Activated CD8-positive, alpha-beta memory T cell treated with anti-CD3 and anti-CD28 coated beads, Interleukin-2, amount 10 ng/mL, durations not matched to agents 7 days and 5 days (primary cell): Measurements from ENCODE around the gene RPUSD3. TPM values are rescaled to one million over a fixed set of nuclear protein-coding genes. Genes with fewer than 3 reads are reported as not detected.
A peak's percentile ranks its signal among the peaks of the same experiment; 100 is the strongest.

Experiments used
- ATAC-seq: fragments of 150-1000 bp; cut with Tn5 transposase; one replicate; pipeline ENCODE4 v1.10.0; 2021; ENCODE audit warnings: moderate library complexity
- CTCF ChIA-PET: fragments of 350-600 bp; sonication (Branson Sonifier 250); formaldehyde crosslinking; loops from one replicate; lab custom pipeline; 2021; ENCODE audit warnings: antibody characterized with exemption; lab: Charles Lee
- DNase-seq: peaks from one replicate; pipeline ENCODE4 v3.0.0-alpha.2; 2020
- H3K27ac Mint-ChIP-seq: one replicate; pipeline ENCODE4 v1.8.0; 2021; ENCODE audit warnings: mild to moderate bottlenecking, mixed read lengths
- H3K27me3 Mint-ChIP-seq: one replicate; pipeline ENCODE4 v1.8.0; 2021; ENCODE audit warnings: mixed read lengths
- H3K36me3 Mint-ChIP-seq: one replicate; pipeline ENCODE4 v1.8.0; 2021; ENCODE audit warnings: mild to moderate bottlenecking, mixed read lengths
- H3K4me1 Mint-ChIP-seq: one replicate; pipeline ENCODE4 v1.8.0; 2021; ENCODE audit warnings: mixed read lengths
- H3K4me3 Mint-ChIP-seq: one replicate; pipeline ENCODE4 v1.8.0; 2021; ENCODE audit warnings: mild to moderate bottlenecking, moderate library complexity, mixed read lengths
- H3K9me3 Mint-ChIP-seq: one replicate; pipeline ENCODE4 v1.8.0; 2022; ENCODE audit warnings: low read depth, mixed read lengths
- total RNA-seq, 2 experiments: library from RNA; stranded (reverse); gene quantifications; one replicate each; pipeline ENCODE4 v1.2.3, GENCODE V29; 2021

Gene RPUSD3
- total RNA-seq, 2 experiments from 2014 or later: 61.7 to 77.6 TPM

DNA sequence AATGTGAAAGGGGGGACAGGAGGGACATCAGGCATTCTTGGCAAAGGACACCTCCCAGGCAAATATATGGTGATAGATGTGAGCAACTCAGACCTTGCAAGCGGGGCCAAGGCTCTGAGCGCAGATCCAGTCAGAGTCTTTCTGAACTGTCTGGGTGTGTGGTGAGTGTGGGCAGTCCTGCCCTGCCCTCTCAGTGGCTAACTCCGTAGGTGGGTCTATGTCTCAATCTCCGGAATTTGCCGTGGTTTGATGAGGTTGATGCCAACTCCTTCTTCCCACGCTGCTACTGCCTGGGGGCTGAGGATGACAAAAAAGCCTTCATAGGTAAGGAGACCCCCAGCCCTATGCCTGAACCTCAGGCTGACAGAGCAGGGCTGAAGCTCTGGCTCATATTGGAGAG, 26.4 kb downstream of the RPUSD3 start:
- no peaks in the 10 kb centered on the region for H3K9me3 Mint-ChIP-seq
- H3K36me3 Mint-ChIP-seq: peaks cover 8% of the 10 kb centered on the region
- DNase-seq (no peak), ATAC-seq (no peak)
- no peaks in the 10 kb centered on the region for H3K4me1 Mint-ChIP-seq
- no peak overlapping the region for H3K4me3 Mint-ChIP-seq
- H3K27me3 Mint-ChIP-seq: no peaks in the 10 kb centered on the region
- H3K27ac Mint-ChIP-seq: no peak overlapping the region
- CTCF ChIA-PET: no interaction called here

DNA sequence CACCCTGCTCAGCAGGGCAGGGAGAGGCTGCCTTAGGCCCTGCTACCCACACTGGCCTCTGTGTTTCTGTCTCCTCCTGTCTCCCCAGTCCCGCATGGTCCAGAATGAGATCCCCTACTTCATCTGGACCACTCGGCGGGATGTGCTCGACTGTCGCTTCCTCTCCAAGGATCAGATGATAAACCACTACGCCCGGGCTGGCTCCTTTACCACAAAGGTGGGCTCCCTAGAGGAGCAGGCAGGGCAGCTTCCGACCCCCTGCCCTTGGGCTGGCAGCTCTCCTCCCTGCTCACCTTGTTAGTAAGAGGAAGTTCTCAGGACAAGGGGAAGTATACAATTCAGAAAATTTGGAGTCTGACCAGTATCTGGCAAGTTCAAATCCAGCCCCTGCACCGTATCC, 27.8 kb downstream of the RPUSD3 start:
- Mint-ChIP-seq H3K27ac (no peak overlapping the region), H3K27me3 (no peaks in the 10 kb centered on the region), H3K4me1 (peaks cover 3% of the 10 kb centered on the region), H3K36me3 (peaks cover 15% of the 10 kb centered on the region), H3K4me3 (no peak overlapping the region), H3K9me3 (no peaks in the 10 kb centered on the region)
- CTCF ChIA-PET: no interaction called here
- ATAC-seq (no peak), DNase-seq (no peak)

GRCh38 chr3:9812870-9813483, 30.8 kb downstream of the RPUSD3 start:
- Mint-ChIP-seq H3K27me3 (no peaks in the 10 kb centered on the region), H3K27ac (no peak overlapping the region), H3K36me3 (peaks cover 21% of the 10 kb centered on the region), H3K4me1 (peaks cover 26% of the 10 kb centered on the region), H3K4me3 (no peak overlapping the region), H3K9me3 (no peaks in the 10 kb centered on the region)
- CTCF ChIA-PET: interaction anchor here (0.6 kb wide), 1 partner anchor 11 kb away, joined by 5 read pairs; no protein-coding TSS in a partner anchor
- DNase-seq (no peak), ATAC-seq (no peak)

DNA sequence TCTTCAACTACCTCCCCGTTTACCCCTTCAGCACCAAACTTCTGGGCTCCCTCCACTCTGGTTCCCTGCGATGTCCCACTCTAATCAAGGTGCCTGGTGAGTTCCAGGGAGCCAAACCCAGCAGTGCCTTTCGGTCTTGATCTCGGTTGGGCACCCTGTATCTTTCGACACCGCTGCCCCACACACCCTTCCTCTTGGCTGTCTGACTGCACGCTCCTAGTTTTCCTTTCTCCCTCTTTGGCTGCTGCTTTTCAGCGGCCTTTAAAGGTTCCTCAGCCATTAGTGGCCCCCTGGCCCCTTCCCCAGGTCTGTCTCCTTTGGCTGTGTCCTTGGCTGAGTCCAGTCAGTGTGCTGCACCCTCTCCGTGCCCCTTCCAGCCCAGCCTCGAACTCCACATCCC, 33.0 kb downstream of the RPUSD3 start:
- H3K36me3 Mint-ChIP-seq: peaks cover 30% of the 10 kb centered on the region
- H3K4me3 Mint-ChIP-seq: peak overlapping the region; percentile 19
- ATAC-seq (no peak), DNase-seq (no peak)
- peaks cover 42% of the 10 kb centered on the region for H3K4me1 Mint-ChIP-seq
- no peaks in the 10 kb centered on the region for H3K27me3 Mint-ChIP-seq
- H3K27ac Mint-ChIP-seq: peak overlapping the region; percentile 50
- no peaks in the 10 kb centered on the region for H3K9me3 Mint-ChIP-seq
- CTCF ChIA-PET: interaction anchor here (2.3 kb wide), 1 partner anchor 83 kb away, joined by 5 read pairs; no protein-coding TSS in a partner anchor

- Mint-ChIP-seq H3K9me3 (no peaks in the 10 kb centered on the region), H3K36me3 (peaks cover 32% of the 10 kb centered on the region), H3K27ac (no peak overlapping the region), H3K27me3 (no peaks in the 10 kb centered on the region), H3K4me1 (peaks cover 44% of the 10 kb centered on the region), H3K4me3 (peak overlapping the region; percentile 19)
- no peak for ATAC-seq
- DNase-seq: no peak
- CTCF ChIA-PET: interaction anchor here (2.3 to 4.0 kb wide), 2 partner anchors 19 to 83 kb away, joined by 5 to 24 read pairs; partner anchors contain the start of genes ARPC4 and TADA3
Observed at GRCh38 chr3:9810433-9810770, 33.4 kb downstream of the RPUSD3 start.

DNA sequence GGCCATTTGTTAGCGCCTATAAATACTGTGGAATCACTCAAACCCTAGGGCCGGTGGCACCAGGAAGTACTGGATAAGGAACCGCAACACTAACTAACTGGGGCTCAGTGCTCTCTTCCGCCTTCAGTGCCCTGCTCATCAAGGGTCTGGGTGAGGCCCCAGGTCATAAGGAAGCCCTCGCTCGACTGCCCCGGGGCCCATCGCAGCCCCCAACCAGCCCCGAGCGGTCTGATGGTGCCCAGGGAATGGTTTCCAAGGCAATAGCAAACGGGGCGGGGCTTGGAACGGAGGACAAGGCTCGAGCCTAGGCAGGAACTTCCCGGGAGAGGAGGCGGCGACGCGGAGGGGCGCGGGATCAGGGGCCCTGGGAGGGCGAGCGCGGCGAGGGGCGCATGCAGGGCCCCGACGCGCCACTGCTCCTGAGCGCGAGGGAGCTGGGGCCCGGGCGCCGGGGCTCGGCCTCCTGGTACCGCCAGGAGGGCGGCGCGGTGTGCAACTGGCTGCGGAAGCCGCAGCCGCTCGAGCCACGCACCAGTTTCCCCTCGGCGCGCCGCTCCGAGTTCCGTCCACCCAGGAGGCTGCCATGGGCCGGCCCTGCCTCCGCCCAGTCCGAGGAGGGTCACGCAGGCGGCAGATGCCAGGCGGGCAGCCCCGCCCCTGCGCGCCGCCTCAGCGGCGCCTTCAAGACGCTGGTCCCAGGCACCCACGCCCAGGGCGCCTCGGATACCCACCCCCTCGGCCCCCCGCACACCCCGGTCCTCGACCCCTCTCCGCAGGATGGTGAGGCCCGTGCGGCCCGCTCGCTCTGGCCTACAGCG, 34.0 kb downstream of the RPUSD3 start, which contains the start of gene TTLL3:
TSS of gene TTLL3 (plus strand) at position 648 of the 818 bp plus-strand sequence. CDS start 400 bp downstream, outside the sequence.
- CTCF ChIA-PET: interaction anchor here (0.6 to 4.0 kb wide), 9 partner anchors 18 to 457 kb away, joined by 3 to 24 read pairs (median 4); partner anchors contain the start of genes ARPC4, BRPF1 and TADA3
- peak within 1 kb of the TSS; percentile 99 for H3K27ac Mint-ChIP-seq
- peaks cover 48% of the 10 kb centered on the region for H3K4me1 Mint-ChIP-seq
- H3K4me3 Mint-ChIP-seq: peak within 1 kb of the TSS; percentile 85
- H3K36me3 Mint-ChIP-seq: peaks cover 38% of the 10 kb centered on the region
- DNase-seq (peak; percentile 64), ATAC-seq (peak; percentile 67)
- H3K9me3 Mint-ChIP-seq: no peaks in the 10 kb centered on the region
- no peaks in the 10 kb centered on the region for H3K27me3 Mint-ChIP-seq

DNA sequence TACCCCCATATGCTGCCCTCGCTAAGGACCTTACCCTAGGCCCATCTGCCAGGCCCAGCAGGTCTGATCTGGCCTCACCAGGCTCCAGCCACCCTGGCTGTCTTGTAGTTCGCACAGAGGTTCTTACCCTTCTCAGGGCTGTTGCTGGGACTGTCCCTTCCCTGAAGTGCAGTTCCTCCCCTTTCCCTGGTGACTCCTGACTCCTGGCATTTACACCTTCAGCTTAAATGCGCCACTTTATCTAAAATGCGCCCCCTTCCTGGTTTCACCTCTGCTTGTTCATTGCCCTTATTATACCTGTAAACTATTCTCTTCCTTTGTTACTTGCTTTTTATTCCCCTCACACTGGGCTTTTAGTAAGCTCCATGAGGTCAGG, 34.6 kb downstream of the RPUSD3 start:
- no peaks in the 10 kb centered on the region for H3K9me3 Mint-ChIP-seq
- CTCF ChIA-PET: interaction anchor here (0.6 to 4.0 kb wide), 11 partner anchors 17 to 456 kb away, joined by 3 to 24 read pairs (median 4); partner anchors contain the start of genes ARPC4, BRPF1 and TADA3
- peak; percentile 10 for ATAC-seq
- DNase-seq: no peak
- peaks cover 43% of the 10 kb centered on the region for H3K36me3 Mint-ChIP-seq
- H3K27me3 Mint-ChIP-seq: no peaks in the 10 kb centered on the region
- H3K27ac Mint-ChIP-seq: peak overlapping the region; percentile 99
- H3K4me3 Mint-ChIP-seq: peak overlapping the region; percentile 85
- peaks cover 53% of the 10 kb centered on the region for H3K4me1 Mint-ChIP-seq

GRCh38 chr3:9808345-9809037, 35.3 kb downstream of the RPUSD3 start:
- Mint-ChIP-seq H3K9me3 (no peaks in the 10 kb centered on the region), H3K27me3 (no peaks in the 10 kb centered on the region), H3K4me3 (peak overlapping the region; percentile 85), H3K36me3 (peaks cover 48% of the 10 kb centered on the region), H3K4me1 (peaks cover 54% of the 10 kb centered on the region), H3K27ac (peak overlapping the region; percentile 99)
- ATAC-seq (peak; percentile 68), DNase-seq (peak; percentile 81)
- CTCF ChIA-PET: interaction anchor here (0.9 to 4.0 kb wide), 11 partner anchors 17 to 455 kb away, joined by 3 to 24 read pairs (median 5); partner anchors contain the start of genes ARPC4, BRPF1 and TADA3

- H3K36me3 Mint-ChIP-seq: peaks cover 49% of the 10 kb centered on the region
- ATAC-seq: no peak
- no peak overlapping the region for H3K4me3 Mint-ChIP-seq
- no peaks in the 10 kb centered on the region for H3K9me3 Mint-ChIP-seq
- DNase-seq: no peak
- CTCF ChIA-PET: interaction anchor here (0.9 to 4.0 kb wide), 7 partner anchors 16 to 125 kb away, joined by 3 to 24 read pairs (median 7); partner anchors contain the start of genes ARPC4, BRPF1 and TADA3
- H3K4me1 Mint-ChIP-seq: peaks cover 54% of the 10 kb centered on the region
- peak overlapping the region; percentile 99 for H3K27ac Mint-ChIP-seq
- no peaks in the 10 kb centered on the region for H3K27me3 Mint-ChIP-seq
Observed at GRCh38 chr3:9807981-9808344, 35.8 kb downstream of the RPUSD3 start.

DNA sequence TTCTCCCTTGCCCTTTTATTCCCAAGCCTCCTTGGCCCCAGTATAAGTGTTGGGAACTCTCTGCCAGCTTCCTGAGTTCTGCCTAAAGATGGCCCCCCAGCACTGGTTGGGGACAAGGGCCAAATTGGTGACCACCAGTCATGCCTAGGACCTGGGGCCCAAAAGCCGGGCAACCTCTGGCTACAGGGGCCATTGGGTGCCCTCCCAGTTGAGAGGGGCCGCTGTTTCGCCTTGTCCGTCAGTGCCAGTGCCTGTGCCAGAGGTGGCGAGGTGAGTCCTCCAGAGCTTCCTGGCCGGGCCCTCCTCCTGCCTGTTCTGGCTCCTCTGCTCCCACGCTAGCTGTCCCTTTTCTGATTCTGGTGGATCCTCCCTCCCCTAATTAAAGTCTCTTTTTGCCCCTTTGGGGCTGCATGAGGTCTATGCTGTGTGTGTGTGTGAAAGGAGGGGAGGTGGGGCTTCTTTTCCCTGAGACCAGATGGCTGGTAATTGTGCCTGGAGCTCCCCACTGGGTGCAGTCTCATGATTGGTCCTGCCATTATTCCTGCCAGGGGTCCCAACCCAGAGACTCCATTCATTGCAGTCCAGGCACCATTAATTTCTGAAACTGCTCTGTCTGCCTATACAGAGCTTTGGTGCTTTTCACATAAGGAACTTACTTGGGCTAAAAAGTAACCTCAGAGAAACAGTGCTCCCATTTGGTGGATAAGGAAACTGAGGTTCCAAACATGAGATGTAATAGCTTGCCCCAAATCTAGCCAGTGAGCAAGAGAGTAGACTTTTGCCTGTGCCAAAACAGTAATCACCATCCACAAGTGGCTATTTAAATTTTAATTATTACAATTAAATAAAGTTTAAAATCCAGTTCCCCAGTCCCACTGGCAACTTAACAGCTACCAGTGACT, 36.9 kb downstream of the RPUSD3 start:
- peak overlapping the region; percentile 99 for H3K27ac Mint-ChIP-seq
- CTCF ChIA-PET: interaction anchor here (1.0 to 4.0 kb wide), 4 partner anchors 15 to 124 kb away, joined by 3 to 24 read pairs (median 4); partner anchors contain the start of genes ARPC4 and TADA3

GRCh38 chr3:9806137-9806536, 37.7 kb downstream of the RPUSD3 start:
- no peaks in the 10 kb centered on the region for H3K27me3 Mint-ChIP-seq
- H3K4me1 Mint-ChIP-seq: peaks cover 52% of the 10 kb centered on the region
- no peak for DNase-seq

More for the DNA sequence above, 36.9 kb downstream of the RPUSD3 start:
- no peak for ATAC-seq
- H3K4me3 Mint-ChIP-seq: no peak overlapping the region
- H3K36me3 Mint-ChIP-seq: peaks cover 53% of the 10 kb centered on the region
- no peaks in the 10 kb centered on the region for H3K9me3 Mint-ChIP-seq
- H3K4me1 Mint-ChIP-seq: peaks cover 54% of the 10 kb centered on the region
- H3K27me3 Mint-ChIP-seq: no peaks in the 10 kb centered on the region
- DNase-seq: no peak

GRCh38 chr3:9804996-9805395, 38.8 kb downstream of the RPUSD3 start:
- H3K27ac Mint-ChIP-seq: no peak overlapping the region
- CTCF ChIA-PET: interaction anchor here (0.6 to 2.9 kb wide), 3 partner anchors 9 to 78 kb away, joined by 3 to 11 read pairs (median 9); partner anchors contain the start of genes ARPC4 and TADA3
- ATAC-seq (no peak), DNase-seq (no peak)
- H3K27me3 Mint-ChIP-seq: no peaks in the 10 kb centered on the region
- peaks cover 60% of the 10 kb centered on the region for H3K36me3 Mint-ChIP-seq
- H3K4me3 Mint-ChIP-seq: no peak overlapping the region
- H3K9me3 Mint-ChIP-seq: no peaks in the 10 kb centered on the region
- H3K4me1 Mint-ChIP-seq: peaks cover 46% of the 10 kb centered on the region

More at GRCh38 chr3:9806137-9806536, 37.7 kb downstream of the RPUSD3 start:
- ATAC-seq: no peak
- H3K27ac Mint-ChIP-seq: peak overlapping the region; percentile 18
- no peaks in the 10 kb centered on the region for H3K9me3 Mint-ChIP-seq
- no peak overlapping the region for H3K4me3 Mint-ChIP-seq
- H3K36me3 Mint-ChIP-seq: peaks cover 52% of the 10 kb centered on the region
- CTCF ChIA-PET: interaction anchor here (0.7 to 4.0 kb wide), 4 partner anchors 10 to 78 kb away, joined by 3 to 24 read pairs (median 6); partner anchors contain the start of genes ARPC4 and TADA3
